Measurements from ENCODE around the gene LCE2A.

The LCE2A gene

GRCh38 chr1:152728986-152729385, 30.8 kb downstream of the LCE2A start:
- no peak for TF ChIP-seq CTCF (IDR thresholded peaks at IDR 0.05)
- Histone ChIP-seq H3K27ac (no peak overlapping the region), H3K9me3 (no peaks in the 10 kb centered on the region), H3K36me3 (no peaks in the 10 kb centered on the region), H3K27me3 (peaks cover 14% of the 10 kb centered on the region), H3K4me3 (ENCODE audit: low read depth in 1 of 2, low read length in 1 of 2) (no peak overlapping the region), H3K4me1 (ENCODE audit: control insufficient read depth in 1 of 2, insufficient read depth in 1 of 2, low read depth in 1 of 2, low read length in 1 of 2) (no peaks in the 10 kb centered on the region)

- TF ChIP-seq CTCF (IDR thresholded peaks at IDR 0.05): no peak
- no peaks in the 10 kb centered on the region for H3K9me3 ChIP-seq
- H3K27ac ChIP-seq: no peak overlapping the region
- H3K36me3 ChIP-seq: no peaks in the 10 kb centered on the region
- H3K4me1 ChIP-seq (ENCODE audit: control insufficient read depth in 1 of 2, insufficient read depth in 1 of 2, low read depth in 1 of 2, low read length in 1 of 2): no peaks in the 10 kb centered on the region
- H3K27me3 ChIP-seq: peaks cover 20% of the 10 kb centered on the region
- no peak overlapping the region for H3K4me3 ChIP-seq (ENCODE audit: low read depth in 1 of 2, low read length in 1 of 2)
Observed at GRCh38 chr1:152735648-152736047, 37.5 kb downstream of the LCE2A start.

- H3K4me3 ChIP-seq (ENCODE audit: low read depth in 1 of 2, low read length in 1 of 2): no peak overlapping the region
- no peaks in the 10 kb centered on the region for H3K9me3 ChIP-seq
- peaks cover 30% of the 10 kb centered on the region for H3K27me3 ChIP-seq
- TF ChIP-seq CTCF (IDR thresholded peaks at IDR 0.05): no peak
- H3K36me3 ChIP-seq: no peaks in the 10 kb centered on the region
- no peaks in the 10 kb centered on the region for H3K4me1 ChIP-seq (ENCODE audit: control insufficient read depth in 1 of 2, insufficient read depth in 1 of 2, low read depth in 1 of 2, low read length in 1 of 2)
- H3K27ac ChIP-seq: no peak overlapping the region
Observed at GRCh38 chr1:152737997-152738396, 39.9 kb downstream of the LCE2A start.

GRCh38 chr1:152739841-152740240, 41.7 kb downstream of the LCE2A start:
- Histone ChIP-seq H3K36me3 (no peaks in the 10 kb centered on the region), H3K27me3 (peaks cover 38% of the 10 kb centered on the region), H3K4me3 (ENCODE audit: low read depth in 1 of 2, low read length in 1 of 2) (no peak overlapping the region), H3K9me3 (no peaks in the 10 kb centered on the region), H3K4me1 (ENCODE audit: control insufficient read depth in 1 of 2, insufficient read depth in 1 of 2, low read depth in 1 of 2, low read length in 1 of 2) (no peaks in the 10 kb centered on the region), H3K27ac (no peak overlapping the region)
- TF ChIP-seq CTCF (IDR thresholded peaks at IDR 0.05): no peak

- H3K36me3 ChIP-seq: no peaks in the 10 kb centered on the region
- H3K27me3 ChIP-seq: peaks cover 37% of the 10 kb centered on the region
- H3K27ac ChIP-seq: no peak overlapping the region
- H3K9me3 ChIP-seq: no peaks in the 10 kb centered on the region
- no peak for TF ChIP-seq CTCF (IDR thresholded peaks at IDR 0.05)
- no peak overlapping the region for H3K4me3 ChIP-seq (ENCODE audit: low read depth in 1 of 2, low read length in 1 of 2)
- no peaks in the 10 kb centered on the region for H3K4me1 ChIP-seq (ENCODE audit: control insufficient read depth in 1 of 2, insufficient read depth in 1 of 2, low read depth in 1 of 2, low read length in 1 of 2)
Observed at GRCh38 chr1:152741656-152742055, 43.5 kb downstream of the LCE2A start.

Data from neutrophil (primary cell).